Measurements from ENCODE around the gene AQP4.

The AQP4 gene

GRCh38 chr18:26809346-26809745 lies 56.2 kb downstream of the AQP4 start:
- CTCF ChIA-PET: interaction anchor here (0.6 kb wide), 1 partner anchor 116 kb away, joined by 5 read pairs; no protein-coding TSS in a partner anchor
- H3K27ac ChIP-seq (ENCODE audit: extremely low read depth, low read depth, low read length): no peak overlapping the region
- no peaks in the 10 kb centered on the region for H3K36me3 ChIP-seq (ENCODE audit: control insufficient read depth in 2 of 2, insufficient read depth in 1 of 2, low read length in 2 of 2)
- TF ChIP-seq ZSCAN16 (tag by site-specific recombination; IDR thresholded peaks at IDR 0.05) (no peak), ZNF24 (tag by site-specific recombination; IDR thresholded peaks at IDR 0.05) (no peak), ZNF629 (tag by site-specific recombination; IDR thresholded peaks at IDR 0.05) (no peak), ZBTB48 (tag by site-specific recombination; IDR thresholded peaks at IDR 0.05) (no peak), MYNN (tag by site-specific recombination; IDR thresholded peaks at IDR 0.05; ENCODE audit: borderline replicate concordance) (no peak), ZNF174 (tag by site-specific recombination; IDR thresholded peaks at IDR 0.05) (no peak), KLF1 (tag by site-specific recombination; IDR thresholded peaks at IDR 0.05) (no peak), KLF7 (tag by site-specific recombination; IDR thresholded peaks at IDR 0.05; ENCODE audit: borderline replicate concordance) (no peak), ZNF777 (tag by site-specific recombination; IDR thresholded peaks at IDR 0.05; ENCODE audit: borderline replicate concordance) (no peak), SP7 (tag by site-specific recombination; IDR thresholded peaks at IDR 0.05) (no peak), ZSCAN23 (tag by site-specific recombination; IDR thresholded peaks at IDR 0.05) (no peak), ZNF544 (tag by site-specific recombination; IDR thresholded peaks at IDR 0.05) (no peak), MZF1 (tag by site-specific recombination; IDR thresholded peaks at IDR 0.05; ENCODE audit: borderline replicate concordance) (no peak), ZNF266 (tag by site-specific recombination; IDR thresholded peaks at IDR 0.05; ENCODE audit: low read depth) (no peak), ZNF341 (tag by site-specific recombination; IDR thresholded peaks at IDR 0.05; ENCODE audit: low read depth) (no peak), ZNF776 (tag by site-specific recombination; IDR thresholded peaks at IDR 0.05; ENCODE audit: borderline replicate concordance) (no peak)
- POLR2A ChIA-PET: no interaction called here
- no peaks in the 10 kb centered on the region for H3K4me1 ChIP-seq (ENCODE audit: control insufficient read depth, insufficient read depth, low read length)
- H3K4me3 ChIP-seq (ENCODE audit: low read depth, low read length): no peak overlapping the region
- H3K9me3 ChIP-seq (ENCODE audit: control insufficient read depth, insufficient read depth, low read depth, low read length): no peaks in the 10 kb centered on the region

DNA sequence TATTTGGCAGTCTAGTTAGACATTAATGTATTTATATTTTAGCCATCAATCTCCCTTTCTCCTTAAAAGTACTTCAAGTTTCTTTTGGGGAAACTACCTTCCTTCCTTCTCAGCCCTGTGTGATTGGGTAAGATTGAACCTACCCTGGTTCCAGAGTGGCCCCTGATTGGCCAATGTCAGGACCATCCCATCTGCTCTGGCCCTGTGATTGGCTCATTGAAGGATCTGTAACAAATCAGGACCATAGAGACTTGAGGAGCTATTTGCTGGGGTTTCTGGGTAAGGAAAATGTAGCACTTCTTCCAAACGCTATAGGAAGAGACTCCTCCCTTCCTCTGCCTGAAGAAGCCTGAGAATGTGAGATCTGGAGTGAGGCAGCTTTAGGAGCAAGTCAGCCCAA lies 59.3 kb downstream of the AQP4 start:
- TF ChIP-seq TRIM28 (IDR thresholded peaks at IDR 0.05; ENCODE audit: borderline replicate concordance, low read length) (no peak), ZNF214 (tag by site-specific recombination; IDR thresholded peaks at IDR 0.05; ENCODE audit: borderline replicate concordance) (no peak), ZNF292 (tag by site-specific recombination; IDR thresholded peaks at IDR 0.05; ENCODE audit: borderline replicate concordance, low read depth) (no peak)
- Histone ChIP-seq H3K27ac (ENCODE audit: extremely low read depth, low read depth, low read length) (no peak overlapping the region), H3K9me3 (ENCODE audit: control insufficient read depth, insufficient read depth, low read depth, low read length) (no peaks in the 10 kb centered on the region), H3K4me1 (ENCODE audit: control insufficient read depth, insufficient read depth, low read length) (no peaks in the 10 kb centered on the region), H3K36me3 (ENCODE audit: control insufficient read depth in 2 of 2, insufficient read depth in 1 of 2, low read length in 2 of 2) (no peaks in the 10 kb centered on the region), H3K4me3 (ENCODE audit: low read depth, low read length) (no peak overlapping the region)
- ChIA-PET POLR2A (no interaction called here), CTCF (interaction anchor here (0.6 to 0.7 kb wide), 2 partner anchors 11 to 153 kb away, joined by 3 to 4 read pairs; no protein-coding TSS in a partner anchor)

DNA sequence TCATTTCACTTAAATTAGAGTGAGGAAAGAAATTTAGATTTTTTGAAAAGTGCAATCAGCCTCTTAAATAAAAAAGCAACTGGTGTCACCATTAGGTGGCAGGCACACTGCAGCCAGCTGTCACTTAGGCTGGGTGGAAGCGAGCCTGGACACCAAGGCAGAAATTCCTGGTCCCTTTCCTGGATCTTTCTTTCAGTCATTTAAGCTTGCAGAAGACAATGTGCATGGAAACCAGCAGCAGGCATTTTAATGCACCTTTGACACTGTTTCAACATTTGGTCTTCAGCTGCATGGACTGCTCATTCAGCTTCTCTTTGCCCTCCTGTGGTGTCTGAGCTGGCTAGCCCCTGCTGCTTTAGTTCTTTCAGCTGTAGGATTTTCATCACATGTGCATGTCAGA lies 61.0 kb downstream of the AQP4 start:
- no peaks in the 10 kb centered on the region for H3K4me1 ChIP-seq (ENCODE audit: control insufficient read depth, insufficient read depth, low read length)
- no peaks in the 10 kb centered on the region for H3K36me3 ChIP-seq (ENCODE audit: control insufficient read depth in 2 of 2, insufficient read depth in 1 of 2, low read length in 2 of 2)
- H3K27ac ChIP-seq (ENCODE audit: extremely low read depth, low read depth, low read length): no peak overlapping the region
- H3K4me3 ChIP-seq (ENCODE audit: low read depth, low read length): no peak overlapping the region
- no peaks in the 10 kb centered on the region for H3K9me3 ChIP-seq (ENCODE audit: control insufficient read depth, insufficient read depth, low read depth, low read length)
- ChIA-PET POLR2A (no interaction called here), CTCF (interaction anchor here (0.6 to 2.6 kb wide), 21 partner anchors 8 to 1927 kb away, joined by 3 to 15 read pairs (median 4); no protein-coding TSS in a partner anchor)
- TF ChIP-seq SP7 (tag by site-specific recombination; IDR thresholded peaks at IDR 0.05) (no peak), ZNF169 (tag by site-specific recombination; IDR thresholded peaks at IDR 0.05) (no peak), ZEB2 (tag by site-specific recombination; IDR thresholded peaks at IDR 0.05) (no peak), ZNF521 (tag by site-specific recombination; IDR thresholded peaks at IDR 0.05) (no peak), ZNF623 (tag by site-specific recombination; IDR thresholded peaks at IDR 0.05) (no peak), ZIC2 (tag by site-specific recombination; IDR thresholded peaks at IDR 0.05) (0 out of 2 replicates have a peak, but pooled peaks have one; percentile 30), KLF10 (tag by site-specific recombination; IDR thresholded peaks at IDR 0.05) (no peak), SCRT2 (tag by site-specific recombination; IDR thresholded peaks at IDR 0.05) (peak; percentile 41; the same call in 1 of the 2 replicates), PATZ1 (tag by site-specific recombination; IDR thresholded peaks at IDR 0.05) (no peak), ZNF24 (tag by site-specific recombination; IDR thresholded peaks at IDR 0.05) (no peak)
- TF ChIP-seq, protein P1, sequence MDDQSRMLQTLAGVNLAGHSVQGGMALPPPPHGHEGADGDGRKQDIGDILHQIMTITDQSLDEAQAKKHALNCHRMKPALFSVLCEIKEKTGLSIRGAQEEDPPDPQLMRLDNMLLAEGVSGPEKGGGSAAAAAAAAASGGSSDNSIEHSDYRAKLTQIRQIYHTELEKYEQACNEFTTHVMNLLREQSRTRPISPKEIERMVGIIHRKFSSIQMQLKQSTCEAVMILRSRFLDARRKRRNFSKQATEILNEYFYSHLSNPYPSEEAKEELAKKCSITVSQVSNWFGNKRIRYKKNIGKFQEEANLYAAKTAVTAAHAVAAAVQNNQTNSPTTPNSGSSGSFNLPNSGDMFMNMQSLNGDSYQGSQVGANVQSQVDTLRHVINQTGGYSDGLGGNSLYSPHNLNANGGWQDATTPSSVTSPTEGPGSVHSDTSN (CRISPR knock-in tag; IDR thresholded peaks at IDR 0.05): no peak
- TF ChIP-seq, protein P2, sequence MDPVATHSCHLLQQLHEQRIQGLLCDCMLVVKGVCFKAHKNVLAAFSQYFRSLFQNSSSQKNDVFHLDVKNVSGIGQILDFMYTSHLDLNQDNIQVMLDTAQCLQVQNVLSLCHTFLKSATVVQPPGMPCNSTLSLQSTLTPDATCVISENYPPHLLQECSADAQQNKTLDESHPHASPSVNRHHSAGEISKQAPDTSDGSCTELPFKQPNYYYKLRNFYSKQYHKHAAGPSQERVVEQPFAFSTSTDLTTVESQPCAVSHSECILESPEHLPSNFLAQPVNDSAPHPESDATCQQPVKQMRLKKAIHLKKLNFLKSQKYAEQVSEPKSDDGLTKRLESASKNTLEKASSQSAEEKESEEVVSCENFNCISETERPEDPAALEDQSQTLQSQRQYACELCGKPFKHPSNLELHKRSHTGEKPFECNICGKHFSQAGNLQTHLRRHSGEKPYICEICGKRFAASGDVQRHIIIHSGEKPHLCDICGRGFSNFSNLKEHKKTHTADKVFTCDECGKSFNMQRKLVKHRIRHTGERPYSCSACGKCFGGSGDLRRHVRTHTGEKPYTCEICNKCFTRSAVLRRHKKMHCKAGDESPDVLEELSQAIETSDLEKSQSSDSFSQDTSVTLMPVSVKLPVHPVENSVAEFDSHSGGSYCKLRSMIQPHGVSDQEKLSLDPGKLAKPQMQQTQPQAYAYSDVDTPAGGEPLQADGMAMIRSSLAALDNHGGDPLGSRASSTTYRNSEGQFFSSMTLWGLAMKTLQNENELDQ (tag by site-specific recombination; IDR thresholded peaks at IDR 0.05; ENCODE audit: low read depth): no peak
